VCaP (cell line): ENCODE results near the gene ATXN2.
A peak's percentile ranks its signal among the peaks of the same experiment; 100 is the strongest.

Experiments used
- H3K27ac ChIP-seq: fragments of 450-650 bp; 2 replicates; pipeline ENCODE4 v1.5.1; 2017
- CTCF ChIP-seq: fragments of 450-650 bp; conservative IDR thresholded peaks from 2 replicates; pipeline ENCODE4 v1.5.1; 2017; ENCODE audit warnings: mild to moderate bottlenecking, moderate library complexity

ATXN2 gene

GRCh38 chr12:111448846-111449790, 150.0 kb downstream of the ATXN2 start:
- H3K27ac ChIP-seq: peak overlapping the region; percentile 85; the same call in 1 of the 2 replicates
- no peak for TF ChIP-seq CTCF

- peak overlapping the region; percentile 85; the same call in 1 of the 2 replicates for H3K27ac ChIP-seq
- TF ChIP-seq CTCF: no peak
Measured at GRCh38 chr12:111448266-111448830, 150.8 kb downstream of the ATXN2 start.

- no peak for TF ChIP-seq CTCF
- H3K27ac ChIP-seq: peak overlapping the region; percentile 85
Measured at GRCh38 chr12:111447571-111448265, 151.4 kb downstream of the ATXN2 start.

GRCh38 chr12:111446631-111447570, 152.2 kb downstream of the ATXN2 start:
- no peak for TF ChIP-seq CTCF
- peak overlapping the region; percentile 85 for H3K27ac ChIP-seq

- TF ChIP-seq CTCF: no peak
- H3K27ac ChIP-seq: peak overlapping the region; percentile 85
Measured at GRCh38 chr12:111445726-111446581, 153.2 kb downstream of the ATXN2 start.

GRCh38 chr12:111444925-111445725, 154.0 kb downstream of the ATXN2 start:
- peak overlapping the region; percentile 85 for H3K27ac ChIP-seq
- TF ChIP-seq CTCF: no peak
